ENCODE measurements around the gene CACNA1E.

CACNA1E gene

GRCh38 chr1:181632960-181633359 lies 149.6 kb downstream of the CACNA1E start:
- DNase-seq (ENCODE audit: low read depth in 2 of 2): no peak

GRCh38 chr1:181635110-181635509 lies 151.8 kb downstream of the CACNA1E start:
- DNase-seq (ENCODE audit: low read depth in 2 of 2): no peak

- no peak for DNase-seq (ENCODE audit: low read depth in 2 of 2)
These were observed 154.7 kb downstream of the CACNA1E start for GRCh38 chr1:181637998-181638397.

DNA sequence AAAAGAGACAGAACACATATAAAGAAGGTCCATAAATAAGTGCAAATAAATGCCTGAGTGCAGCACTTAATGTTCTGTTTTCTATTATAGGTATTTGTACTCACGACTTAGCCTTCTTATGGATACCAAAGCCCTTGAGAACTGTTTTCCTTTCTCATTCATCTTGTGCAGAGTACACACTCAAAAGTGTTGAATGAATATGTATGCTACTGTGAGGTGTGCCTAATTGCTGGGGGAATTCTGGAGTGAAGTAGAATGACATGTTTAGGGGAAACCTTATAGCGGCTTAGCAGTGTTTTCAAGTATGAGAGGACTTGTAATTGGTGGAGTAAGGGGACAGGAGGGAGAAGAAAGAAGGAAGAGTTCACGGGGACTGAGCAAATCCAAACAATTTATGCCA lies 157.6 kb downstream of the CACNA1E start:
- no peak for DNase-seq (ENCODE audit: low read depth in 2 of 2)

DNA sequence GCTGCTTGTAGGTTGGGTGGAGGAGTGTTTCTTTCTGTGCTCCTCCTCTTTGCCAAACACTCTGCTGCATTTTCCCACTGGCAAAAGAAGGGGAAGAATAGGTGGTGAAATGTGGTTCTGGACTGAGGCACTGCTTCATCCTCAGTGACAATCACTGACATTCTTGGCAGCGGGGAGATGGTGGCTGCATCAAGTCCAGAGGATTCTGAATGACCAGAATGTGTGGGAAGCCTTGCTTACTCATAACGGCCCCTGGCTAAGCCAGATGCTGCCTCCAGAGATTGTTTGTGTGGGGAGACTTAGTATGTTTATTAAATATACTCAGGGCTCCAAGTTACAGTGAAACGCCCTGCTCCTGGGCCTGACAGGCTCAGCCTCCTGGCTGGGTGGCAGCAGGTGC lies 160.3 kb downstream of the CACNA1E start:
- DNase-seq (ENCODE audit: low read depth in 2 of 2): no peak

DNA sequence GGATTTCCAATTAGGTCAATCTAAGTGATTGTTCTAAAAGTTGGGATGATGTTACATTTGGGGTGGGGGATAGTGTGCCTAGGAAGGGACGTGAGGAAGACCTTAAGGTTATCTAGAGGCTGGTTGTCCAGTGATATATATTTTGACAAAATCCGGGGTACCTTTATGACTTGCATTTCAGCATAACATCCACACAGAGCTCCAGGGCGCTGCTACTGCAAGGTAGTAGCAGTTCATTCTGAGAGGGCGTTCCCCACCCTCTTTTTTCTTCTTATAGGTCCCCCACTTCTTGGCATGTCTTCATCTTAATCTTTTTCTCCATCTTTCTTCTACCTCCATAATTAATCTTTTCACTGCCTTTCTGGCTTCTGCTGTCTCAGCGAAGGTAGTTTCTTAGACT lies 161.9 kb downstream of the CACNA1E start:
- DNase-seq (ENCODE audit: low read depth in 2 of 2): no peak

- no peak for DNase-seq (ENCODE audit: low read depth in 2 of 2)
These were observed 163.4 kb downstream of the CACNA1E start for GRCh38 chr1:181646710-181647109.

GRCh38 chr1:181647314-181648035 lies 164.2 kb downstream of the CACNA1E start:
- no peak for DNase-seq (ENCODE audit: low read depth in 2 of 2)

DNA sequence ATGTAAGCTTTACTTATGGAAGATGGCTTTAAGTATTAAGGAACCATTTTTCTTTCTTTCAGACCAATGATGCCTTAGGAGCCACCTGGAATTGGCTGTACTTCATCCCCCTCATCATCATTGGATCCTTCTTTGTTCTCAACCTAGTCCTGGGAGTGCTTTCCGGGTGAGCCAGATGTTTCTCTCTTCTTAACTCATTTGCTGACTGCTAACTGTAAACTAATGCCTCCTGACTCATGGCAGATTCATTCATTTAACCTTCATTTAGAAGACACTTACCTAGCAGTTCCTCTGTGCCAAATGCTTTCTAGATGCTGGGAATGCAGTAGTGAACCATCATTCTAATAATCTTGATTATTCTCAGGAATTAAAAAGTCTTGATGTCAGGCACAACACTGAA lies 168.0 kb downstream of the CACNA1E start:
- no peak for DNase-seq (ENCODE audit: low read depth in 2 of 2)

DNA sequence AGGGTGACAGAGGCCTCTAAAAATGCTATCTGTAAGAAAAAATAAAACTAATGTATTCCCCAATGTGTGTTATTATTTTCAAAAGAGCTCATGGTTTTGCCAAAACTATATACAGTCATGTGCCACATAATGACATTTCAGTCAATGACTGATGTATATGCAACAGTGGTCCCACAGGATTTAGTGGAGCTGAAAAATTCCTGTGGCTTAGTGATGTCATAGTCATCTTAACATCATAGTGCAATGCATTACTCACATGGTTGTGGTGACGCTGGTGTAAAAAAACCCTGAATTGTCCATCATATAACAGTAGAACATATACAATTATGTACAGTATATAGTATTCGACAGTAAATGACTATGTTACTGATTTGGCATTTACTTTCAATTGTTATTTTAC lies 172.4 kb downstream of the CACNA1E start:
- no peak for DNase-seq (ENCODE audit: low read depth in 2 of 2)

- DNase-seq (ENCODE audit: low read depth in 2 of 2): no peak
These were observed 173.2 kb downstream of the CACNA1E start for GRCh38 chr1:181656491-181656890.

DNA sequence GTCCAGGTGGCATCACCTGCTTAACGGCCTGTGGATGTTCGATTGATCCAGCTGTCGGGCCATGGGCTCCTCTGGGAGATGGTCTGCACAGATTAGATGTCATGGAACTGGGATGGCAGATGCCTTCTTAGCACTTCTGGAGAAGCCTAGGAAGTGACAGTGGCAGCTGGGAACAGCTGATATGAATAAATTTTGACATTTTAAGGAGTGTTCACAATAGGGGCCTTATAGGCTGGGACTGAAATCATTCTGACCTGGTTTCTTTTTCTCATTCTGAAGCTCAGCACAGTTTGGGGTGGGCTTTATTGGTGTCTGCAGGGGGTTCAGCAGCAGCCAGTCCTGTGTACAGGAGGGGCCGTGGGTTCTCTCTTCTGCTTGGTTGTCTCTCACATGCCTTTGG lies 175.3 kb downstream of the CACNA1E start:
- DNase-seq (ENCODE audit: low read depth in 2 of 2): no peak

DNA sequence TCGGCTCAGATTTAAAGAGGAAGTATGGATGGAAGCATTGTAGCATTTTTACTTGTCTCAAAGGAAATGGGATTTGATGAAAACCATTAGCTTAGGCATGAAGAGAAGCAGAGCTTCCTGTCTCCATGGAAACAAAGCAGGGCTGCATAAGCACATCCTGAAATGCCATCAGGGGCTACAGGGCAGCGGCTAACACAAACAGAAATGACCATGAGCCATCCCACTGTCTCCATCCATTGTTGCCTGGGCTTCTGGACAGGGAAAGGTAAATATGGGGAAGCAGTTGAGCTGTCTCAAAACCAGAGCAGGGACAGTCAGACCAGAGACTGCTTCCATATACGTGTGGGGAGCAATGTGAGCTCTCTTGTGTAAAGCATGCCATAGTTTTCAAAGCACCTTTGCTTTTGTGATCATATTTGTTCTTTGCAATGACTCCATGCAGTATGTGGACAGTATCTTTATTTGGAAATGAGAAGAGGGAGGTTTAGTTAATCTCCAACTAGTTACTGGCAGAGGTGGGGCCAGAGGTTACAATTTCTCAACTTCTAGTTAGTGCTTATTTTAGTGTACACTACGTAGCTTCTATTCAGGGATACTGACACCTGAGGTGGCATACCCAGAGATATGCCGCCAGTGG lies 176.1 kb downstream of the CACNA1E start:
- no peak for DNase-seq (ENCODE audit: low read depth in 2 of 2)

DNA sequence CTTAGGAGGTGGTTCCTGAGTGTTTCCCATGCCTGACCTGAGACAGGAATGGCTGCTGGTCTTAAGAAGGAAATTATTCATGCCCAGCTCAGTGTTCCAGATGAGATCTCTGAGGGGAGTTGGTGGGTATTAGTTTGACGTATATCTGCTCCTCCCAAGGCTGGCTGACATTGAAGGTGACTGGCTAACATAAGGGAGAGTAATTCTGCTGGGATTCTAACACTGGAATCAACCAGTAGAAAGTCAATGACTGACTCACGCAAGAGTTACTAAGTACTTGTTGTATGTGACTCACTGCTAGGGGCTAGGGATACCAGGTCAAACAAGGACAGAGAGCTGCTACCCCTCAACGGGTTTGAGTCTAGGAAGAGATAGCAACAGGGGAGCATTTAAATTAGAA lies 177.3 kb downstream of the CACNA1E start:
- no peak for DNase-seq (ENCODE audit: low read depth in 2 of 2)

- DNase-seq (ENCODE audit: low read depth in 2 of 2): no peak
These were observed 178.3 kb downstream of the CACNA1E start for GRCh38 chr1:181661569-181661968.

GRCh38 chr1:181662606-181663005 lies 179.3 kb downstream of the CACNA1E start:
- DNase-seq (ENCODE audit: low read depth in 2 of 2): no peak

GRCh38 chr1:181664543-181664942 lies 181.2 kb downstream of the CACNA1E start:
- no peak for DNase-seq (ENCODE audit: low read depth in 2 of 2)

- no peak for DNase-seq (ENCODE audit: low read depth in 2 of 2)
These were observed 185.9 kb downstream of the CACNA1E start for GRCh38 chr1:181669246-181669645.

DNA sequence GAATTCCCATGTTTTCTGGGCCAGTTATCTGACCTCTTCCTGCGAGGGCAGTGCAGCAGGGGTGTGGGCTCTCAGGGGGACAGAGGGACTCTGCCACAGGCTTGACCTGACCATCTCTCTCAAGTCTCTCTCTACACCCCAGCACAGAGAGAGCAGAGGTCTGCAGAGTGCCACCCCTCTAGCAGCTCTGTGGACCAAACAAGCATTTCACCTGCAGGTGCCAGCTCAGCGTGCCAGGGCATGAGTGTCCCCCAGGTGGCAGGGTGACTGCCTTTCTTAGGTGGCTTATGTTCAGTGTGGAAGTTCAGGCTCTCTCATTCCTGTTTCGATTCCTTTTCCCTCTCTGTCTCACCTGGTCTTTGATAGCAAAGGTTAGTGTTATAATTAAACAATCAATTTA lies 191.3 kb downstream of the CACNA1E start:
- no peak for DNase-seq (ENCODE audit: low read depth in 2 of 2)

DNA sequence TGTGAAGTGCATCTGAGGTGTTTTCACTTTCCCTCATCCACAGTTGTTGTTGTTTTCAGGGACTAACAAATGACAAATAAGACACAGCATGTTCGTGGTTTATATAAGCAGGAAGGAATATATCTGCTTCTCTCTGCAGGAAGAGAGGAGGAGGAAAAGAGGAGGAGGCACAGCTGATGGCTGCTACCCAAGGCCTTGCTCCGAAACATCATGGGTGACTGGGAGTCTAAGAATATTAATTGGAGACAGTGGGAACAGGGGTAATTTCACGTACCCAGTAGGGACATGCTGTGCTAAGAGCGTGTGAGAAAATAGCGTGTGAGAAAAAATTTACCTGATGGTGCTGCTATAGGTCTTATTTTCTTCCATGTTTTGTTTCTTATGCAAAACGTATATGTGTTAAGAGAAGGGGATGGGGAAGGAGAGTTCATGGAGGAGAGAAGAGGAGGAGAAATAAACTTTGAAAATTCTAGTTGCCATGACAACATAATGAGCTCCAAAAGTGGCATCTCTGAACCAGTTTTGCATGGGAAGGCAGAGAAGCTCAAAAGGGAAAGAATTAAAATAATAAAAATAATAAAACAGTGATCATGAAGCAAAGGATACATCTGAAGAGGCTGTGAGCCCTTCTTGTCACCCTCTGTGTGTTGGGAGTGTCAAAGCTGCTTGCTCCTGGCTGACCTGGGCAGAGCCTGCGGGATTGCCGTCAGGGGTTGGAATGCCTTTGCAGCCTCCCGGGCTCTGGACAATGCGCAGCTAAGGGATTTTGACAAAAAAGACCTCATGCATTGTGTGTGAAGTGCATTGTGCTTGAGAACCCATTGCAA lies 192.0 kb downstream of the CACNA1E start:
- no peak for DNase-seq (ENCODE audit: low read depth in 2 of 2)

GRCh38 chr1:181675918-181676190 lies 192.5 kb downstream of the CACNA1E start:
- no peak for DNase-seq (ENCODE audit: low read depth in 2 of 2)

- no peak for DNase-seq (ENCODE audit: low read depth in 2 of 2)
These were observed 193.0 kb downstream of the CACNA1E start for GRCh38 chr1:181676269-181676668.

DNA sequence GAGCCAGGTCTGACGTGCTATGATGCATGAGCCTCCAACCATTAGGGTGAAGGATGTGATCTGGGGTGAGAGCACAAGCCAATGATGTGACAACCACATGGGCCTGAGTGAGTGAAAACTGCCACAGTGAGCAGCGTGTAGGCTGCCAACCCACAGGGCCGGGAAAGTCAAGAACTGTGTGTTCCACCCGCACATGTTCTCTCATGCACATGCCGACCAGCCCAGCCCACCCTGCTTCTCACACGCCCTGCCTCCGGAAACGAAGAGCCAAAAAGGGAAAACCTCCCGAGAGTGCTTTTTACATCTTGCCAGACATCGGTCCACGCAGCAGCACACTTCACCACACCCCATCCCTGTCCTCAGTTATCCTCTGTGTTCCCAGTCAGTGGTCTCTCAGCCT lies 197.0 kb downstream of the CACNA1E start:
- no peak for DNase-seq (ENCODE audit: low read depth in 2 of 2)
